Loucy (cell line): ENCODE data around the gene TRAF3.

Experiments used
- CTCF ChIP-seq: fragments of 200-600 bp; sonication (generic); conservative IDR thresholded peaks from 2 replicates; pipeline ENCODE4 v1.5.1; 2014; ENCODE audit warnings: mild to moderate bottlenecking, antibody characterized with exemption, low read length
- EZH2phosphoT487 ChIP-seq: fragments of 200-600 bp; IDR thresholded peaks from 2 replicates; pipeline ENCODE4 v1.6.1; 2018; ENCODE audit warnings: antibody characterized with exemption, mild to moderate bottlenecking, moderate library complexity, borderline replicate concordance

- TF ChIP-seq CTCF, result peak; percentile 39
- TF ChIP-seq EZH2phosphoT487, result no peak
Measured at GRCh38 chr14:102785595-102785963, 8.3 kb downstream of the TRAF3 start.
